ENCODE data around the gene AMPH.
"Not testable (repeated sequence)": the region's sequence is repeated elsewhere in the genome, so short reads cannot be mapped to it uniquely, and the experiment has no call there.

DNA sequence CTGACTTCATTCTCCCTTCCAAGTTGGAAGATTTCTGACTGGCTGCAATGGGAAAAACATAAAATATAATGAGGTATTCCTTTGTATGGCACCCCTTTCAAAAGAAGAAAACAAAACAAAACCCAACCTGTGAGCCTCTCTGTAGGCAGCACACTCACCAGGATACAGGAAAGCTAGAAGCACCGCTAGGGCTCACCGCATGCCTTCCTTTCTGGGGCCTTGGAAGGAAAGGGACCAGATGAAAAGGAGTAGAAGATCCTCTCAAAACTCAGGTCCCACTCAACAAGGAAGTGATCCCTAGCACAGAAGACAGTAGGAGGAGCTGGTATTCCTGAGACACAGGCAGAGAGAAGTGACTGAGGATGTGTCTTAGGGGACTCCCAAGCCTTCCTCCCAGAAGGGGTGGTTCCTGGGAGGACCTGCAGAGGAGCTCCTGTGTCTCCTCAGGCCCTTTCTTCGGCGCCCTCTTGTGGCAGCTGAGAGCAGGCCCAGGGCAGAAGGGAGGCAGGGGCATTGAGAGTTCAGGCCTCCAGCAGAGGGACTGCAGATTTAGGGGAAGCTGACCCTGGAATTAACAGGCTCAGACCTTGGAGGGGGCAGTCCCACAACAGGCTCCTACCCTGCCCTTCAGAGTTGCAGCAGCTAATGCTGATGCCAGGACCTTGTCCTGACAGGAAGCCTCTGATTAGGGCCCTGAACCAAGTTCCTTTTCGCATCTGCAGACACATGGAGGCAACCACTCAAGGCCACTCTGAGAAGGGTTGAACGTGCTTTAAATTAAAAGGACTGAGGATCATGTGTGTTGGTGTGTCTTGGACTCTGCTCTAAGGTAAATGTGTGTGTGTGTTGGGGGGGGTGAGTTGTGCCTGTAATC lies 285.6 kb downstream of the AMPH start:
- TF ChIP-seq POLR2AphosphoS5 (IDR thresholded peaks at IDR 0.05; ENCODE audit: low read depth, low read length); POLR2A (IDR thresholded peaks at IDR 0.05; ENCODE audit: borderline replicate concordance, extremely low read depth, insufficient read depth, insufficient read length); CEBPB (IDR thresholded peaks at IDR 0.05; ENCODE audit: low read depth); ATF3 (IDR thresholded peaks at IDR 0.05); EZH2phosphoT487 (IDR thresholded peaks at IDR 0.05; ENCODE audit: borderline replicate concordance); SIN3A (IDR thresholded peaks at IDR 0.05; ENCODE audit: low read depth): not testable (repeated sequence)
- TF ChIP-seq, protein P1, sequence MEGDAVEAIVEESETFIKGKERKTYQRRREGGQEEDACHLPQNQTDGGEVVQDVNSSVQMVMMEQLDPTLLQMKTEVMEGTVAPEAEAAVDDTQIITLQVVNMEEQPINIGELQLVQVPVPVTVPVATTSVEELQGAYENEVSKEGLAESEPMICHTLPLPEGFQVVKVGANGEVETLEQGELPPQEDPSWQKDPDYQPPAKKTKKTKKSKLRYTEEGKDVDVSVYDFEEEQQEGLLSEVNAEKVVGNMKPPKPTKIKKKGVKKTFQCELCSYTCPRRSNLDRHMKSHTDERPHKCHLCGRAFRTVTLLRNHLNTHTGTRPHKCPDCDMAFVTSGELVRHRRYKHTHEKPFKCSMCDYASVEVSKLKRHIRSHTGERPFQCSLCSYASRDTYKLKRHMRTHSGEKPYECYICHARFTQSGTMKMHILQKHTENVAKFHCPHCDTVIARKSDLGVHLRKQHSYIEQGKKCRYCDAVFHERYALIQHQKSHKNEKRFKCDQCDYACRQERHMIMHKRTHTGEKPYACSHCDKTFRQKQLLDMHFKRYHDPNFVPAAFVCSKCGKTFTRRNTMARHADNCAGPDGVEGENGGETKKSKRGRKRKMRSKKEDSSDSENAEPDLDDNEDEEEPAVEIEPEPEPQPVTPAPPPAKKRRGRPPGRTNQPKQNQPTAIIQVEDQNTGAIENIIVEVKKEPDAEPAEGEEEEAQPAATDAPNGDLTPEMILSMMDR (IDR thresholded peaks at IDR 0.05 in 2 of 3, conservative IDR thresholded peaks at IDR 0.05 in 1 of 3; ENCODE audit: borderline replicate concordance in 1 of 3, insufficient read depth in 1 of 3, low read depth in 2 of 3, low read length in 2 of 3): peak; percentile 63 to 73 (median 70)

All from HCT116 (cell line).